HepG2 (cell line): ENCODE data around the gene DCPS. TPM values are rescaled to one million over a fixed set of nuclear protein-coding genes. Genes with fewer than 3 reads are reported as not detected.

Experiments
- ATAC-seq: fragments of 200-7000 bp; cut with Tn5 transposase; 3 replicates; pipeline ENCODE4 v1.9.1; 2020; ENCODE audit warnings: mild to moderate bottlenecking, moderate library complexity
- BruUV-seq: library from RNA; stranded (reverse); fragments of 400-500 nt; replicated peaks from 2 replicates; lab custom pipeline; 2021; lab: Mats Ljungman, UMichigan
- CTCF ChIA-PET: fragments of 300-600 bp; formaldehyde crosslinking; extraction: SDS; loops from one replicate; lab custom pipeline; 2021; ENCODE audit warnings: low total read pairs, inconsistent platforms, low intra/inter-chr PET ratio; lab: Yijun Ruan, JAX
- POLR2A ChIA-PET: fragments of 350-600 bp; sonication (Branson Sonifier 250); formaldehyde crosslinking; loops from one replicate; lab custom pipeline; 2020; ENCODE audit warnings: antibody characterized with exemption, inconsistent platforms; lab: Yijun Ruan, JAX
- DNase-seq: peaks from one replicate; pipeline ENCODE4 v3.0.0-alpha.2; 2015; ENCODE audit warnings: low spot score
- FAIRE-seq: peaks from 3 replicates; lab custom pipeline; 2011; peaks lifted over from hg19 to GRCh38; lab: Jason Lieb, UNC
- H2AFZ ChIP-seq: one replicate; pipeline ENCODE4 v1.6.1; 2011; ENCODE audit warnings: low read length, inconsistent platforms
- H3K27ac ChIP-seq: fragments of 300-600 bp; 3 replicates; pipeline ENCODE4 v1.8.0; 2011; ENCODE audit warnings: mixed run types, mild to moderate bottlenecking, mixed read lengths, low read length, inconsistent platforms; ENCODE audit not compliant: insufficient read depth; ENCODE audit errors: extremely low read length
- H3K27me3 ChIP-seq, 2 experiments: fragments of 200-600 bp in 1 of 2; 2 replicates in 1 of 2; 3 replicates in 1 of 2; pipeline versions ENCODE4 v1.6.0 to v1.8.0; 2011; ENCODE audit warnings: low read length in 2 of 2, mild to moderate bottlenecking in 2 of 2, moderate library complexity in 2 of 2, inconsistent platforms in 1 of 2; ENCODE audit not compliant: insufficient read depth in 2 of 2, control insufficient read depth in 1 of 2
- H3K36me3 ChIP-seq, 2 experiments: fragments of 200-600 bp in 1 of 2; replicated peaks in 1 of 2; 2 replicates in 1 of 2; 3 replicates in 1 of 2; pipeline versions ENCODE4 v1.5.1 to v1.8.0; 2011; ENCODE audit warnings: low read length in 2 of 2, inconsistent platforms in 1 of 2; ENCODE audit not compliant: insufficient read depth in 2 of 2, control insufficient read depth in 1 of 2
- H3K4me1 ChIP-seq: 2 replicates; pipeline ENCODE4 v1.5.1; 2012; ENCODE audit warnings: low read length, inconsistent platforms; ENCODE audit not compliant: insufficient read depth
- H3K4me2 ChIP-seq: 2 replicates; pipeline ENCODE4 v1.6.0; 2011; ENCODE audit warnings: low read depth, low read length, inconsistent platforms
- H3K4me3 ChIP-seq, 3 experiments: fragments of 200-600 bp in 1 of 3; sonication (generic), shearing (Covaris generic) in 1 of 3; replicated peaks in 1 of 3; 2 replicates each; pipeline ENCODE4 v1.5.1; 2011 to 2016; ENCODE audit warnings: low read length in 3 of 3, inconsistent platforms in 2 of 3, low read depth in 2 of 3, mild to moderate bottlenecking in 2 of 3, control low read depth in 1 of 3, mixed read lengths in 1 of 3; ENCODE audit not compliant: insufficient read depth in 1 of 3
- H3K79me2 ChIP-seq: one replicate; pipeline ENCODE4 v1.6.1; 2011; ENCODE audit warnings: low read length, inconsistent platforms; ENCODE audit not compliant: insufficient read depth
- H3K9ac ChIP-seq: 2 replicates; pipeline ENCODE4 v1.6.0; 2011; ENCODE audit warnings: mild to moderate bottlenecking, low read depth, low read length, inconsistent platforms; ENCODE audit not compliant: insufficient read depth
- H3K9me3 ChIP-seq: 2 replicates; pipeline ENCODE4 v1.5.1; 2012; ENCODE audit warnings: mild to moderate bottlenecking, low read length
- H4K20me1 ChIP-seq: 2 replicates; pipeline ENCODE4 v1.6.0; 2011; ENCODE audit warnings: inconsistent platforms, mild to moderate bottlenecking, low read length, moderate library complexity; ENCODE audit not compliant: insufficient read depth
- BHLHE40 ChIP-seq: IDR thresholded peaks from 2 replicates; pipeline ENCODE4 v1.6.1; 2011; ENCODE audit warnings: low read length, improper control_type of control experiment
- FOSL2 ChIP-seq: sonication (generic); formaldehyde crosslinking; IDR thresholded peaks from 2 replicates; pipeline ENCODE4 v1.4.0; 2020; ENCODE audit warnings: missing genetic modification reagents
- HDAC6 ChIP-seq: fragments of 200-600 bp; sonication (generic); IDR thresholded peaks from 2 replicates; pipeline ENCODE4 v1.7.0; 2017; ENCODE audit warnings: mild to moderate bottlenecking, antibody characterized with exemption, low read length, low read depth
- HOXA7 ChIP-seq: sonication (generic); formaldehyde crosslinking; IDR thresholded peaks from 2 replicates; pipeline ENCODE4 v1.8.1; 2022; ENCODE audit warnings: mild to moderate bottlenecking, missing genetic modification reagents, moderate library complexity
- KDM2A ChIP-seq: sonication (generic); formaldehyde crosslinking; IDR thresholded peaks from 2 replicates; pipeline ENCODE4 v1.4.0; 2020; ENCODE audit warnings: low read depth, missing genetic modification reagents, borderline replicate concordance
- SALL1 ChIP-seq: sonication (generic); formaldehyde crosslinking; IDR thresholded peaks from 2 replicates; pipeline ENCODE4 v1.8.0; 2022; ENCODE audit warnings: mild to moderate bottlenecking, missing genetic modification reagents
- SALL2 ChIP-seq: sonication (generic); formaldehyde crosslinking; IDR thresholded peaks from 2 replicates; pipeline ENCODE4 v1.8.1; 2023; ENCODE audit warnings: mild to moderate bottlenecking, missing genetic modification reagents, inconsistent platforms
- STAG1 ChIP-seq: sonication (generic); formaldehyde crosslinking; IDR thresholded peaks from 2 replicates; pipeline ENCODE4 v1.4.0; 2020; ENCODE audit warnings: missing genetic modification reagents
- TEAD3 ChIP-seq: optimal IDR thresholded peaks from 2 replicates; pipeline ENCODE3; 2016; ENCODE audit warnings: borderline replicate concordance
- ZBTB42 ChIP-seq: sonication (generic); formaldehyde crosslinking; IDR thresholded peaks from 2 replicates; pipeline ENCODE4 v1.5.0; 2020; ENCODE audit warnings: mild to moderate bottlenecking, missing genetic modification reagents
- ZFY ChIP-seq: sonication (generic); formaldehyde crosslinking; IDR thresholded peaks from 2 replicates; pipeline ENCODE4 v1.4.0; 2020; ENCODE audit warnings: missing genetic modification reagents
- ZMYM2 ChIP-seq: sonication (generic); formaldehyde crosslinking; IDR thresholded peaks from 2 replicates; pipeline ENCODE4 v1.8.0; 2022; ENCODE audit warnings: mild to moderate bottlenecking, missing genetic modification reagents
- ZNF143 ChIP-seq: sonication (generic); formaldehyde crosslinking; IDR thresholded peaks from 2 replicates; pipeline ENCODE4 v1.4.0; 2020; ENCODE audit warnings: missing genetic modification reagents
- ZNF331 ChIP-seq: sonication (generic); formaldehyde crosslinking; IDR thresholded peaks from 2 replicates; pipeline ENCODE4 v1.4.0; 2020; ENCODE audit warnings: missing genetic modification reagents
- ZNF430 ChIP-seq: sonication (generic); formaldehyde crosslinking; IDR thresholded peaks from 2 replicates; pipeline ENCODE4 v1.9.0; 2021; ENCODE audit warnings: mild to moderate bottlenecking, missing genetic modification reagents
- ZNF557 ChIP-seq: sonication (generic); formaldehyde crosslinking; IDR thresholded peaks from 2 replicates; pipeline ENCODE4 v1.4.0; 2020; ENCODE audit warnings: missing genetic modification reagents
- WGBS: methylation state at CpG from one replicate; pipeline ENCODE4 v1.1.6; 2017; ENCODE audit warnings: low lambda C conversion rate; 5-methylcytosine and 5-hydroxymethylcytosine counted together
- in situ Hi-C: cut with HindIII; loops from 2 replicates; pipeline ENCODE4 v1.10.0; 2017; ENCODE audit warnings: low pct_unique_long_range_greater_than_20kb; ENCODE audit not compliant: extremely low pct_ligation_motif_present
- intact Hi-C: fragments of 100-400 bp; cut with micrococcal nuclease; formaldehyde crosslinking; loops from one replicate; pipeline ENCODE4 v1.10.0; 2022; ENCODE audit not compliant: unreplicated experiment
- polyA plus RNA-seq, 8 experiments: library from polyadenylated mRNA; depleted of rRNA in 3 of 8; stranded (reverse) in 7 of 8; unstranded in 1 of 8; fragments of >200 nt; fragmentation: Illumina TruSeq in 4 of 8; extraction: Trizol in 4 of 8; gene quantifications; 2 replicates each; pipeline versions ENCODE4 v1.2.1 to v1.2.3, GENCODE V29; 2011 to 2016; ENCODE audit warnings: low read depth in 4 of 8, missing spikeins in 1 of 8, mixed read lengths in 1 of 8; ENCODE audit not compliant: insufficient read depth in 1 of 8
- total RNA-seq, 5 experiments: library from RNA; depleted of rRNA; stranded (reverse); fragments of >200 nt; fragmentation: Illumina TruSeq; extraction: Trizol; gene quantifications; 2 replicates each; pipeline ENCODE4 v1.2.3, GENCODE V29; 2016; ENCODE audit warnings: low read depth in 1 of 5
- TF ChIP-seq, protein P1 (sequence below): IDR thresholded peaks from 2 replicates; pipeline ENCODE4 v1.6.1; 2016; ENCODE audit warnings: missing compliant biosample characterization, missing genetic modification reagents, borderline replicate concordance
- TF ChIP-seq, protein P2 (sequence below): sonication (generic); formaldehyde crosslinking; IDR thresholded peaks from 2 replicates; pipeline ENCODE4 v1.4.0; 2020; ENCODE audit warnings: missing genetic modification reagents
- TF ChIP-seq, protein P3 (sequence below): sonication (generic); formaldehyde crosslinking; IDR thresholded peaks from 2 replicates; pipeline ENCODE4 v1.9.0; 2022; ENCODE audit warnings: missing genetic modification reagents, mild to moderate bottlenecking, borderline replicate concordance

DCPS gene
- total and polyA plus RNA-seq, 2 of the 13 experiments (the other 11 are each of a cell fraction or from before 2014, with no cell fraction given) = 21.9 to 22.5 TPM

DNA sequence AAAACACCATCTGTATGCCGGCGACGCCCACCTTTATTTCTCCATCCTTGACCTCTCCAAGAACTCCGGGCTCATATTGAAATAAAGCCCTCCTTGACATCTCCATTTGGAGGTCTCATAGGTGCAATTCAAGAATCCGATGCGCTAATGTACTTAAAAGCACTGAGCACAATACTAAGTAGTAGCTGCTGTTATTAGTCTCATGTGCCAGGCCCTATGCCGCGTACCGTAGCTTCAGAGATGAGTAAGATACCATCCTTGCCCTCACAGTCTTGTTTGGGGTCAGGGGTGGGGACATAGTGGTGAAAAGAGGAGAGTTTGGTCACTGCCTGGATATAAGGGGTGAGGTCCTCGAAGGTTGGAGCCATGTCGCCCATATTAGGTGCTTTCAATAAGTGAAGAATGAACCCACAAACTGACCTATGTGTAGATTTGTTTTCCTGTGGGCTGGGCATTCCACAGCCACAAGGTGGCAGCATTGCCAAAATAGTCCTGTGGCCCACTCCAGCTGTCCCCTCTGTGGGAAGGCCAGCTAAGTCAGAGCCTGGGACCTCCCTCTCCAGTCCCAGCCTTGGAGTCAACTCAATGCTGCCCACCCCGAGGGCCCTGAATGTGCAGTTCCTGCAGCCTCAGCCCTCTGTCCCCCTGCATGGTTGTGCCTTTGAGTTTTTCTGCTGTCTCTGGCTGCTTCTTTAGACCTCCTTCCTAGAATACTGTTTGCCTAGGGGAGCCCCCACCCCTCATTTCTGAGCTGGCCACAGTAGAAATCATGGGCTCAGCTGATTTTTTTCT lies 6.5 kb downstream of the DCPS start:
- Histone ChIP-seq H3K9ac (no peak overlapping the region), H3K36me3 (peaks cover 0 to 17% of the 10 kb centered on the region in 2 experiments; a peak in 3 of 5 replicates), H2AFZ (no peak overlapping the region), H3K9me3 (no peaks in the 10 kb centered on the region), H3K79me2 (no peaks in the 10 kb centered on the region), H3K4me1 (no peaks in the 10 kb centered on the region), H4K20me1 (no peaks in the 10 kb centered on the region), H3K27me3 (no peaks in the 10 kb centered on the region), H3K27ac (no peak overlapping the region), H3K4me2 (no peak overlapping the region), H3K4me3 (no peak overlapping the region)
- BruUV-seq = no TSS peak
- DNase-seq = peak; percentile 63
- ATAC-seq = peak; percentile 98
- ChIA-PET POLR2A (interaction anchor here (0.7 to 0.9 kb wide), 2 partner anchors 47 to 170 kb away, joined by 3 read pairs; no protein-coding TSS in a partner anchor), CTCF (interaction anchor here (0.6 to 1.6 kb wide), 5 partner anchors 49 to 388 kb away, joined by 3 to 13 read pairs (median 3); no protein-coding TSS in a partner anchor)
- 66% methylated on average over 12 of the region's 12 CpGs for WGBS
- in situ Hi-C loops (no loop called here), intact Hi-C loops (loop anchor here (1.0 to 2.0 kb wide), 3 partner anchors 46 to 170 kb away; no protein-coding TSS in a partner anchor)
- peak; percentile 36 for FAIRE-seq
- no peak for TF ChIP-seq ZBTB42 (CRISPR knock-in tag)
- 0 out of 2 replicates have a peak, but pooled peaks have one; percentile 20 for TF ChIP-seq ZFY
- peak; percentile 25; the same call in 1 of the 2 replicates for TF ChIP-seq FOSL2 (CRISPR knock-in tag)
- TF ChIP-seq BHLHE40 = no peak
- TF ChIP-seq ZNF430 = no peak
- TF ChIP-seq HDAC6 = no peak
- TF ChIP-seq, protein P1, sequence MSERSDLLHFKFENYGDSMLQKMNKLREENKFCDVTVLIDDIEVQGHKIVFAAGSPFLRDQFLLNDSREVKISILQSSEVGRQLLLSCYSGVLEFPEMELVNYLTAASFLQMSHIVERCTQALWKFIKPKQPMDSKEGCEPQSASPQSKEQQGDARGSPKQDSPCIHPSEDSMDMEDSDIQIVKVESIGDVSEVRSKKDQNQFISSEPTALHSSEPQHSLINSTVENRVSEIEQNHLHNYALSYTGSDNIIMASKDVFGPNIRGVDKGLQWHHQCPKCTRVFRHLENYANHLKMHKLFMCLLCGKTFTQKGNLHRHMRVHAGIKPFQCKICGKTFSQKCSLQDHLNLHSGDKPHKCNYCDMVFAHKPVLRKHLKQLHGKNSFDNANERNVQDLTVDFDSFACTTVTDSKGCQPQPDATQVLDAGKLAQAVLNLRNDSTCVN (CRISPR knock-in tag) = no peak
- TF ChIP-seq SALL1 (CRISPR knock-in tag) = peak; percentile 10; the same call in 1 of the 2 replicates
- no peak for TF ChIP-seq ZNF143 (CRISPR knock-in tag)
- no peak for TF ChIP-seq ZNF331 (CRISPR knock-in tag)
- TF ChIP-seq KDM2A (CRISPR knock-in tag) = 0 out of 2 replicates have a peak, but pooled peaks have one; percentile 35
- no peak for TF ChIP-seq ZNF557 (CRISPR knock-in tag)
- TF ChIP-seq SALL2 (CRISPR knock-in tag) = 0 out of 2 replicates have a peak, but pooled peaks have one; percentile 26
- no peak for TF ChIP-seq ZMYM2 (CRISPR knock-in tag)
- TF ChIP-seq TEAD3 (CRISPR knock-in tag) = peak; percentile 16
- peak; percentile 92 for TF ChIP-seq STAG1 (CRISPR knock-in tag)
- TF ChIP-seq HOXA7 (CRISPR knock-in tag) = no peak
- TF ChIP-seq, protein P2, sequence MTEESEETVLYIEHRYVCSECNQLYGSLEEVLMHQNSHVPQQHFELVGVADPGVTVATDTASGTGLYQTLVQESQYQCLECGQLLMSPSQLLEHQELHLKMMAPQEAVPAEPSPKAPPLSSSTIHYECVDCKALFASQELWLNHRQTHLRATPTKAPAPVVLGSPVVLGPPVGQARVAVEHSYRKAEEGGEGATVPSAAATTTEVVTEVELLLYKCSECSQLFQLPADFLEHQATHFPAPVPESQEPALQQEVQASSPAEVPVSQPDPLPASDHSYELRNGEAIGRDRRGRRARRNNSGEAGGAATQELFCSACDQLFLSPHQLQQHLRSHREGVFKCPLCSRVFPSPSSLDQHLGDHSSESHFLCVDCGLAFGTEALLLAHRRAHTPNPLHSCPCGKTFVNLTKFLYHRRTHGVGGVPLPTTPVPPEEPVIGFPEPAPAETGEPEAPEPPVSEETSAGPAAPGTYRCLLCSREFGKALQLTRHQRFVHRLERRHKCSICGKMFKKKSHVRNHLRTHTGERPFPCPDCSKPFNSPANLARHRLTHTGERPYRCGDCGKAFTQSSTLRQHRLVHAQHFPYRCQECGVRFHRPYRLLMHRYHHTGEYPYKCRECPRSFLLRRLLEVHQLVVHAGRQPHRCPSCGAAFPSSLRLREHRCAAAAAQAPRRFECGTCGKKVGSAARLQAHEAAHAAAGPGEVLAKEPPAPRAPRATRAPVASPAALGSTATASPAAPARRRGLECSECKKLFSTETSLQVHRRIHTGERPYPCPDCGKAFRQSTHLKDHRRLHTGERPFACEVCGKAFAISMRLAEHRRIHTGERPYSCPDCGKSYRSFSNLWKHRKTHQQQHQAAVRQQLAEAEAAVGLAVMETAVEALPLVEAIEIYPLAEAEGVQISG = 0 out of 2 replicates have a peak, but pooled peaks have one; percentile 18
- TF ChIP-seq, protein P3, sequence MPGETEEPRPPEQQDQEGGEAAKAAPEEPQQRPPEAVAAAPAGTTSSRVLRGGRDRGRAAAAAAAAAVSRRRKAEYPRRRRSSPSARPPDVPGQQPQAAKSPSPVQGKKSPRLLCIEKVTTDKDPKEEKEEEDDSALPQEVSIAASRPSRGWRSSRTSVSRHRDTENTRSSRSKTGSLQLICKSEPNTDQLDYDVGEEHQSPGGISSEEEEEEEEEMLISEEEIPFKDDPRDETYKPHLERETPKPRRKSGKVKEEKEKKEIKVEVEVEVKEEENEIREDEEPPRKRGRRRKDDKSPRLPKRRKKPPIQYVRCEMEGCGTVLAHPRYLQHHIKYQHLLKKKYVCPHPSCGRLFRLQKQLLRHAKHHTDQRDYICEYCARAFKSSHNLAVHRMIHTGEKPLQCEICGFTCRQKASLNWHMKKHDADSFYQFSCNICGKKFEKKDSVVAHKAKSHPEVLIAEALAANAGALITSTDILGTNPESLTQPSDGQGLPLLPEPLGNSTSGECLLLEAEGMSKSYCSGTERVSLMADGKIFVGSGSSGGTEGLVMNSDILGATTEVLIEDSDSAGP (CRISPR knock-in tag) = no peak
